Psoas muscle (tissue), 8 donors: ENCODE data around the gene XAGE5. TPM values are rescaled to one million over a fixed set of nuclear protein-coding genes. Genes with fewer than 3 reads are reported as not detected.
"Not testable (repeated sequence)": the region's sequence is repeated elsewhere in the genome, so short reads cannot be mapped to it uniquely, and the experiment has no call there.

ENCODE experiments used
- ATAC-seq, 4 donors: fragments of 200-7000 bp; cut with Tn5 transposase; one replicate each; pipeline ENCODE4 v1.9.1; 2020; ENCODE audit warnings: moderate library complexity in 3 of 4, mild to moderate bottlenecking in 2 of 4
- DNase-seq, 2 donors: peaks; one replicate each; pipeline ENCODE4 v3.0.0-alpha.2; 2020
- H3K27ac ChIP-seq: fragments of 200-600 bp; one replicate; pipeline ENCODE4 v1.8.0; 2022
- H3K27me3 ChIP-seq, 3 donors: fragments of 200-600 bp in 1 of 3; one replicate each; pipeline versions ENCODE4 v1.6.1 to v1.8.0; 2013 to 2022; ENCODE audit warnings: low read length in 2 of 3, mild to moderate bottlenecking in 2 of 3, moderate library complexity in 1 of 3; ENCODE audit not compliant: insufficient read depth in 3 of 3
- H3K36me3 ChIP-seq, 2 donors: fragments of 200-600 bp in 1 of 2; one replicate each; pipeline versions ENCODE4 v1.6.1 to v1.8.0; 2013 to 2022; ENCODE audit warnings: low read depth in 1 of 2, mild to moderate bottlenecking in 1 of 2, moderate library complexity in 1 of 2; ENCODE audit not compliant: insufficient read depth in 1 of 2
- H3K4me1 ChIP-seq: fragments of 200-600 bp; one replicate; pipeline ENCODE4 v1.8.0; 2022
- H3K4me3 ChIP-seq: fragments of 200-600 bp; one replicate; pipeline ENCODE4 v1.8.0; 2022; ENCODE audit warnings: mild to moderate bottlenecking
- H3K9me3 ChIP-seq: fragments of 200-600 bp; one replicate; pipeline ENCODE4 v1.8.0; 2022
- CTCF ChIP-seq: fragments of 200-600 bp; IDR thresholded peaks from one replicate; pipeline ENCODE4 v1.8.0; 2022; ENCODE audit warnings: antibody characterized with exemption
- WGBS, 3 donors: extraction: QIAGEN DNeasy Blood & Tissue Kit; methylation state at CpG; one replicate each; pipeline versions ENCODE4 v1.1.6 to v1.1.7; 2013; 5-methylcytosine and 5-hydroxymethylcytosine counted together
- intact Hi-C, 2 donors: fragments of 100-400 bp; cut with DNase I; formaldehyde crosslinking; loops; one replicate each; pipeline versions ENCODE4 v1.11.0 to v1.14.2; 2022
- polyA plus RNA-seq, 3 donors: library from polyadenylated mRNA; stranded (reverse); fragments of 200-250 nt; gene quantifications; one replicate each; pipeline ENCODE4 v1.2.3, GENCODE V29; 2013
- total RNA-seq, 4 donors: library from RNA; stranded (reverse); fragmentation: NEBNext Ultra II Directional in 2 of 4; extraction: Animal tissue kit (Norgen Biotek cat#: 25700) in 2 of 4; gene quantifications; one replicate each; pipeline versions ENCODE4 v1.2.1 to v1.2.4, GENCODE V29; 2021 to 2023
- donor health status: healthy with polysubstance abuse.
- donor health status: DM: no; HTN: no; CAD: no; lungs with moderate emphysema.
- donor health status: Bipolar disorder and iron deficiency.
- donor health status: healthy.
- donor health status: DM: yes; HTN: yes; CAD: no.
- donor health status: DM: no; HTN: no; CAD: no.
- donor health status: DM: no; HTN: no; CAD: no.
- donor health status: DM: yes; HTN: yes; CAD: no.

XAGE5 gene
- total and polyA plus RNA-seq, 7 donors = not detected

GRCh38 chrX:52852110-52852860 is 41.2 kb downstream of the XAGE5 start:
- Histone ChIP-seq H3K4me1 (no peaks in the 10 kb centered on the region), H3K9me3 (no peaks in the 10 kb centered on the region), H3K4me3 (no peak overlapping the region), H3K36me3 (no peaks in the 10 kb centered on the region), H3K27ac (no peak overlapping the region), H3K27me3 (peaks cover 0 to 69% (median 0%) of the 10 kb centered on the region in 3 donors)
- intact Hi-C loops = no loop called here
- DNase-seq (no peak), ATAC-seq (no peak)
- WGBS, 3 donors = 74 to 78% (median 77%) methylated on average over 9 of the region's 9 CpGs
- TF ChIP-seq CTCF = no peak

GRCh38 chrX:52856991-52857525 is 46.0 kb downstream of the XAGE5 start:
- intact Hi-C loops, H3K4me3 ChIP-seq, DNase-seq, H3K27ac ChIP-seq, H3K9me3 ChIP-seq, H3K4me1 ChIP-seq, H3K36me3 ChIP-seq, ATAC-seq: not testable (repeated sequence)
- WGBS, 3 donors = 53 to 64% (median 58%) methylated on average over 4 of the region's 4 CpGs
- peaks cover 0 to 54% (median 0%) of the 10 kb centered on the region in 3 donors for H3K27me3 ChIP-seq

GRCh38 chrX:52865343-52865998 is 54.4 kb downstream of the XAGE5 start:
- intact Hi-C loops = no loop called here

More at GRCh38 chrX:52865343-52865998, 54.4 kb downstream of the XAGE5 start:
- Histone ChIP-seq H3K9me3 (no peaks in the 10 kb centered on the region), H3K27me3 (peaks cover 0 to 33% (median 0%) of the 10 kb centered on the region in 3 donors), H3K4me1 (no peaks in the 10 kb centered on the region), H3K4me3 (no peak overlapping the region), H3K36me3 (no peaks in the 10 kb centered on the region), H3K27ac (no peak overlapping the region)
- no peak for ATAC-seq
- no peak for DNase-seq
- WGBS, 3 donors = 42 to 70% (median 68%) methylated on average over 6 of the region's 6 CpGs
- TF ChIP-seq CTCF = no peak

Other genes starting within 250 kb of the XAGE5 start
- not detected for gene SSX7, start 156.4 kb upstream of the XAGE5 start, total RNA-seq
- not detected for gene SSX7, start 156.4 kb upstream of the XAGE5 start, polyA plus RNA-seq
- not detected for gene SSX2, start 104.1 kb upstream of the XAGE5 start, total RNA-seq
- not detected for gene SSX2, start 104.1 kb upstream of the XAGE5 start, polyA plus RNA-seq
- not detected for gene SSX2B, start 60.0 kb upstream of the XAGE5 start, total RNA-seq
- not detected for gene SSX2B, start 60.0 kb upstream of the XAGE5 start, polyA plus RNA-seq
- gene SPANXN5, start 13.9 kb upstream of the XAGE5 start, total RNA-seq = not detected
- not detected for gene SPANXN5, start 13.9 kb upstream of the XAGE5 start, polyA plus RNA-seq
- gene XAGE3, start 56.8 kb downstream of the XAGE5 start, total RNA-seq = not detected
- gene XAGE3, start 56.8 kb downstream of the XAGE5 start, polyA plus RNA-seq = under 1 TPM in 1 of 3 donors, not detected in 2; 0.55 TPM
- 1 to 10 TPM; 1.1 to 2.7 (median 2.3) TPM for gene FAM156B, start 86.0 kb downstream of the XAGE5 start, total RNA-seq
- 1 to 10 TPM; 1.6 to 5.4 (median 2.7) TPM for gene FAM156B, start 86.0 kb downstream of the XAGE5 start, polyA plus RNA-seq
- gene FAM156A, start 147.2 kb downstream of the XAGE5 start, total RNA-seq = 1 to 10 TPM; 3.4 to 8.6 (median 6.2) TPM
- 1 to 10 TPM; 4.0 to 9.9 (median 5.3) TPM for gene FAM156A, start 147.2 kb downstream of the XAGE5 start, polyA plus RNA-seq
- under 1 TPM; 0.13 to 0.34 (median 0.20) TPM for gene GPR173, start 237.5 kb downstream of the XAGE5 start, total RNA-seq
- under 1 TPM; 0.03 to 0.16 (median 0.08) TPM for gene GPR173, start 237.5 kb downstream of the XAGE5 start, polyA plus RNA-seq